KOPT-K1 (cell line): ENCODE data around the gene TOMM40L.

ENCODE experiments used
- H3K27ac ChIP-seq: fragments of 200-600 bp; sonication (generic); 2 replicates; pipeline ENCODE4 v1.5.1; 2016; ENCODE audit warnings: antibody characterized with exemption, mild to moderate bottlenecking, low read depth, low read length; ENCODE audit not compliant: poor library complexity, severe bottlenecking
- H3K36me3 ChIP-seq: fragments of 200-600 bp; sonication (generic); 2 replicates; pipeline ENCODE4 v1.5.1; 2017; ENCODE audit warnings: antibody characterized with exemption, mild to moderate bottlenecking, low read length, moderate library complexity; ENCODE audit not compliant: insufficient read depth
- H3K9me3 ChIP-seq: fragments of 200-600 bp; sonication (generic); 2 replicates; pipeline ENCODE4 v1.5.1; 2017; ENCODE audit warnings: antibody characterized with exemption, low read length, mild to moderate bottlenecking; ENCODE audit not compliant: insufficient read depth, poor library complexity, severe bottlenecking

Gene TOMM40L

GRCh38 chr1:161192476-161193465, 33.1 kb upstream of the TOMM40L start:
- Histone ChIP-seq H3K27ac (no peak overlapping the region), H3K9me3 (no peaks in the 10 kb centered on the region), H3K36me3 (no peaks in the 10 kb centered on the region)

DNA sequence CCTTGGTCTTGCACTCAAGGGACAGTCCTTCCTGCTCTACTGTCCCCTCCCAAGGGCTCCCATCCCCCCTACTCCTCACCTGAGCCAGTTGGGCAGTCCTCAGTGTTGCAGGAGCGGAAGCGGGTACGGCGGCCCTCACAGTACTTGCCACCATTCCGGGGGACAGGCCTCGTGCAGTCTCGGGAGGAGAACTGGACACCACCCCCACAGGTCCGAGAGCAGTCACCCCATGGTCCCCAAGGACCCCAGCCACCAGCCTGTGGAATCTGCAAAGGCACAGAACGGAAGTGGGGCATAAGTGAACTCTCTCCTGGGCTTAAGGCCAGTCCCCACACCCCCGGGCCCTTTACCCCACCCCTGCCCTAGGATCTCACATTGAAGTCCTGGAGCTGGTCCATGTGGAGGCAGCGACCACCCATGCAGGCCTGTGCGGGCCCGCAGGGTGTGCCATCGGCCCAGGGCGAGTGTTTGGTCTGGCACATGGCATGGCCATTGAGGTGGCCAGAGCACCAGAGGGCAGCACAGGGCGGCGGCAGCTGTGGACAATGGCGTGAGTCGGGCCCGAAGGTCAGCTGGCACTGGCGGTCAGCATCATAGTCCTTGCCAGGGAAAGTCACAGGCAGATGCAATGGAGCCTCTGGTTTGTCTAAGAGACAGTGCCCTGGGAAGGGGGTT, 32.2 kb upstream of the TOMM40L start:
- no peaks in the 10 kb centered on the region for H3K9me3 ChIP-seq
- no peaks in the 10 kb centered on the region for H3K36me3 ChIP-seq
- H3K27ac ChIP-seq: no peak overlapping the region

GRCh38 chr1:161195171-161195570, 30.7 kb upstream of the TOMM40L start:
- H3K9me3 ChIP-seq: no peaks in the 10 kb centered on the region
- no peaks in the 10 kb centered on the region for H3K36me3 ChIP-seq
- no peak overlapping the region for H3K27ac ChIP-seq

GRCh38 chr1:161196111-161196510, 29.7 kb upstream of the TOMM40L start:
- H3K9me3 ChIP-seq: no peaks in the 10 kb centered on the region
- no peak overlapping the region for H3K27ac ChIP-seq
- H3K36me3 ChIP-seq: no peaks in the 10 kb centered on the region

- no peak overlapping the region for H3K27ac ChIP-seq
- no peaks in the 10 kb centered on the region for H3K36me3 ChIP-seq
- H3K9me3 ChIP-seq: no peaks in the 10 kb centered on the region
Measured at GRCh38 chr1:161196521-161197451, 29.1 kb upstream of the TOMM40L start.

DNA sequence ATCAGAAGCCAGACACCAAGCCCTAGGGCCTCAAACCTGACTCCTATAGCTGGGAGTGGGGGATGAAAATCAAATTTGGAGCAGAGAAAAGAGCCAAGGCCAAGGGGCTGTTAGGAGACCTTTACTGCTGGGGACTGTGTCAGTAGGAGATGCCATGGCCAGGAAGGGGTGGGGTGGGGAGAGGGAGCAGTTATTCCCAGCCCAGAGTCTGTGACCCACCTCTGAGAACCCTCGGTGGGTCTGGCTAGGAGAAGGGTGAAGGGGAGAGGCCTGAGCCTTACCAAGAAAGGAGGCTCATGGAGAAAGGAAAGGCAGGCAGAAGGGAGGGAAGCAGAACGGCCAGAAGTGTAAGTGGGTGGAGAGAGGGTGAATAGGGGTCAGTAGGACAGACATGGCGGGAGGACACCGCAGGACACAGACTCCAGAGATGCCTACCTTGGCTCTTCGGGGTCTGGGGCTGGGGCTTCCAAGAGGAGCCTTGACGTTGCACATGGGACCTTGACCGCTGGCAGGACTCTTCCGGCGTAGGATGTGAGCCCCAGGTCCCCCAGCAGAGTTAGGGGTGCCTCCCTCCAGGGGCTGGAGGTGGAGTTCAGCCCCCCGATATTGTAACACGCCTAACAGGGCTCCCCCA, 28.2 kb upstream of the TOMM40L start:
- Histone ChIP-seq H3K36me3 (no peaks in the 10 kb centered on the region), H3K27ac (no peak overlapping the region), H3K9me3 (no peaks in the 10 kb centered on the region)

GRCh38 chr1:161198194-161198896, 27.5 kb upstream of the TOMM40L start:
- H3K36me3 ChIP-seq: no peaks in the 10 kb centered on the region
- H3K9me3 ChIP-seq: no peaks in the 10 kb centered on the region
- H3K27ac ChIP-seq: no peak overlapping the region

DNA sequence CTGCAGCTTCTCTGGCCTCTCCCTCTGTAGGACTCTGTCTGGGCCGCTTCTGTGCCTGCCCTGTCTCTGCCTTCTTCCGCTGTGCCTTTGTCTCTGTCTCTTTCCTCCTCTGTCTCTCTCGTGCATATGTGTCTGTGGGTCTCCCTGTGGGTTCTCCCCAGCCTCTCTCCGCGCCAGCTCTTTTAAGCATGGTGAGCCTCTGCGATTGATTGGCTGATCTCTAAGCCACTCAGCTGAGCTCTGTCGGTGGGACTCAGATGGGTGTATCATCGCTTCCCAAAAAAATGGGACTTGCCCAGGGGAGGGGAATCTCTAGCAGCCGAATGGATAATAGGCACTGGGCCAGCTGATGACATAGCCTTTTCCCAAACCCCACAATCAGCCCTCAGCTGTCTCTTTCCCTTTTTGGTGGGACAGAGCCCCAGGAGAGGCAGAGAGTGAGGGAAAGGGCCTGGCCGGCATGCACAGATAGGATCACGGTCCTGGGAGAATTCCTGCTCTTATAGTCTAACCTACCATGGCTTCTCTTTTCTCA, 26.9 kb upstream of the TOMM40L start, which contains the start of gene ADAMTS4:
TSS of gene ADAMTS4 (minus strand) at position 158 of the 535 bp plus-strand sequence. CDS start 427 bp downstream, outside the sequence.
- peaks cover 5% of the 10 kb centered on the region; the same call in 1 of the 2 replicates for H3K36me3 ChIP-seq
- H3K27ac ChIP-seq: no peak within 1 kb of the TSS
- no peaks in the 10 kb centered on the region for H3K9me3 ChIP-seq

DNA sequence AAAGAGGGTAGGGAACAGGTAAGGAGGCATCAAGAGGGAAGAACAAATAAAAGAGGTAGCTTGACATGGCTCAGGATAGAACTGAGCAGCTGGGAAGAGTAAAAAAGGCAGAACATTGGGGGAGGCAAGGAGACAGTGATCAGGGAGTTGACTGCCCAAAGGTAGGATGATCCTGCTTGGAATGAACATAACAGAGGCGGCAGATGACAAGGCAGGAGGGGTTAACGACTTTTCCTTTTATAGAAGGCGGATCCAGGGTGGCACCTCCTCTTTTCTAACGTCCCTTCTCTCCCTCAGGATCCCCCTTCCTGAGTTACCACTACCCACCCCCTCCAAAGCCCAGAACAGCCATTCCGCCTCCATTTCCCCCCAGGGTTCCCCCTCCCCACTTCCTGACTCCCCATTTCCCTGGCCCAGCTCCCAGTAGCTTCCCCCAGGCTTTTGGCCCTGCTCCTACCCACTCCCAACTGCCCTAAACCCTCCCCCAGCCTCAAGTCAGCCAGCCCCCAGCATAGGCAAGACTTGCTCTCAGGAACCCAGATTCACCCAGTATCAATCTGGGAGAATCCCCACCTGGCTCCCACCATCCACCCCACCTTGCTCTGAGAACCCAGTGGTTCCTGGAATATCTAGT, 26.2 kb upstream of the TOMM40L start:
- Histone ChIP-seq H3K27ac (no peak overlapping the region), H3K9me3 (no peaks in the 10 kb centered on the region), H3K36me3 (peaks cover 11% of the 10 kb centered on the region; the same call in 1 of the 2 replicates)

DNA sequence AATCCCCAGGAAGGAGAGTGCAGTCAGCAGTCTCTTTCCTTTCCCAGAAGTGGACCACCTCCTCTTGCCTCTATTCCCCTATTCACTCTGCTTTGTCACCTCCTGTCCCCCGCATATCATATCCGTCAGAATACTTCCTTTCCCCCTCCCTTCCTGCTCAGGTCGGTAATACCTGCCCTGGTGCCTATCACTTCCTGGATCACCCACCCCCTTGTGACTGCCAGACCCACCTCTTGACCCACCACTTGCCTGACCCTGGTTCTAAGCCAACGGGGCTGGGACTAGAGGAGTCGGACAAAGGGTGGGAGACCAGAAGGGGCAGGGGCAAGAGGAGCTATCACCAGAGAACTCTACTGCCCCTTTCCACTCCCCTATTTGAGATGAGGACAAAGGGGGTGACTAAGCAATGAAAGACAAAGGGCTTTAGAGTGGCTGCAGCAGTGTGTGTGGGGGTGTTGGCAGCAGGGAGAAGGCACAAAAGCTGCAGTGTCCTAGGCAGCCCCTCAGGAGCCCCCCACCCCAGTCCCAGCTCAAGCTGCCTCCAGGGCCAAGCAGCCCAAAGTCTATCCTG, 25.4 kb upstream of the TOMM40L start:
- Histone ChIP-seq H3K36me3 (peaks cover 18% of the 10 kb centered on the region; the same call in 1 of the 2 replicates), H3K9me3 (no peaks in the 10 kb centered on the region), H3K27ac (no peak overlapping the region)

DNA sequence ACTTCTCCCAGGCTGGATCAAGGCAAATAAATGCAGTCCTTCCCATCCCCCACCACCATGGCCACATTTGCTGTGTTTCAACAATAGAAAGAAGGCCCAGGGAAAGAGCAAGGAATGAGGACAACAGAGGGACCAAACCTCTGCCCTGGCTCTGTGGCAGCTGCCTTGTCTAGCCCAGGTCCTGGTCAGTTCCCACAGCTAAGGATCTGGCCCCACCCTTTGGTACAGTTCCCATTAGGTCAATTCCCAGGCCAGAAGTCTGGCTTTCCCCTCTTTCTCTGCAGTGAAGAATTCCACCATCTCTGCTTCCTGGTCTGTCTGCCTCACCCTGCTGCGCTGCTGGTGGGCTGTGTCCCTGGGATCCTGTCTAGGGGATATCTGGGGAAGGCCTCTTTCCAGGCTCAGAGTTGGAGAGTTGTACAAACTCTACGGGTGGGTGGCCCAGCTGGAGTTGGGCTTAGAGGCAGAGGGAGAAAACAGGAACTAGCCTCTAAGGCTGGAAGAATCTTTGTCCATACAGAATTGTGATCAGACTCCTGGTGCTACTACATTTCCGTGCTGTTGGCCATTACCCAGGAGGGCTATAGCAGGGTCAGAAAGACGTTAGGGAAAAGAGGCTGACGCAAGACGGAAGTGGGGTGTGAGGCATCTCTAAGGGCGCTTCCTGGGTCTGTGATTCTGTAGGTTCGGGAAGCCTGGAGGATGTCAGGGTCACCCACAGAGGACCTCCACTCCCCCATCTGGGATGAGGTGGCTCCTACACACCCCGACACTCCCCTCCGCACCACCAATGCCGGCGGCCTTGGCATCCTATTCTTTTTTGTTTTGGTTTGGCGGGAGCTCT, 24.6 kb upstream of the TOMM40L start:
- Histone ChIP-seq H3K27ac (peak overlapping the region; percentile 83), H3K36me3 (peaks cover 25% of the 10 kb centered on the region; the same call in 1 of the 2 replicates), H3K9me3 (no peaks in the 10 kb centered on the region)
